Left lobe of liver (tissue), 2 donors: ENCODE measurements around the gene NTN5. TPM values are rescaled to one million over a fixed set of nuclear protein-coding genes. Genes with fewer than 3 reads are reported as not detected.

Source experiments
- ATAC-seq: fragments of 200-7000 bp; cut with Tn5 transposase; one replicate; pipeline ENCODE4 v1.9.1; 2020; ENCODE audit warnings: mild to moderate bottlenecking, moderate library complexity
- DNase-seq: peaks from one replicate; pipeline ENCODE4 v3.0.0-alpha.2; 2020; ENCODE audit warnings: low spot score
- total RNA-seq: library from RNA; stranded (reverse); gene quantifications from one replicate; pipeline ENCODE4 v1.2.1, GENCODE V29; 2021
- donor health status: DM: no; HTN: no; CAD: no; lungs with moderate emphysema.
- donor health status: DM: no; HTN: yes; CAD: no.

Gene NTN5
- total RNA-seq, 1 donor from 2014 or later, result 0.28 TPM

- DNase-seq, result no peak
- no peak for ATAC-seq
These were observed 54.4 kb downstream of the NTN5 start for GRCh38 chr19:48618278-48618915.

DNA sequence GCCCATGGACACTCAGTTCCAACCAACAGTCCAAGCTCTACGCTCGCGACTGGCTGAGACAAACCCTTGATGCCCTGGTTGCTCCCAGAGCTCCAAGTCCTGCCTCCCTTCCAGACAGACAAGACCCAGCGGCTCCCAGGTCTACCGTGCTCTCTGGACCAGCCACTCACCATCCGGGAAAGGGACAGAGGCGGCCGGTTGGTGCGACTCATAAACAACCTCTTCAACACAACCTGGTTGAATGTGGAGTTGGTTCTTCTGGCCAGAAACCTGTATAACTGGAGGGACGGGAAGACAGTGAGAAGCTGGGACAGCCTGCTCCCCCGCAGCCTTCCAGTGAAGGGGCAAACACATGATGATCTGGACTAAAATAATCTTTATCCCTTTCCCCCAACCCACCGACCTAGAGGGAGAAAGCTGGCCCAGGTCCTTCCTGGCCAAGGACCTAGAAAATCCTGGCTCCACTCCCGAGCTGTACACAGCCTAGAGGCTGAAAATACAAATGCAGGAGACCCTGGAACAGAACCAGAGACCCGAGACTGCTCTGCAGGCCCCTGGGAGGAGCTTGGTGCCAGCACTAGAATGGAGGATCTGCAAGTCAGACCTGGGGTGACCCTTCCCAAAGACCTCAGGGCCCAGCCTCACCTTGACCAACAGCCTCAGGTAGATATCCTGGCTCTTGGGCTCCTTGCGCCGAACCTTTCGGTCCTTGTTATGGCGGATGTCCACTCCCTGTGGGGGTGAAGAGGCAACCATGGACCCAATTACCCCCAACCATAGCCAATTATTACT is 55.5 kb downstream of the NTN5 start:
- no peak for DNase-seq

DNA sequence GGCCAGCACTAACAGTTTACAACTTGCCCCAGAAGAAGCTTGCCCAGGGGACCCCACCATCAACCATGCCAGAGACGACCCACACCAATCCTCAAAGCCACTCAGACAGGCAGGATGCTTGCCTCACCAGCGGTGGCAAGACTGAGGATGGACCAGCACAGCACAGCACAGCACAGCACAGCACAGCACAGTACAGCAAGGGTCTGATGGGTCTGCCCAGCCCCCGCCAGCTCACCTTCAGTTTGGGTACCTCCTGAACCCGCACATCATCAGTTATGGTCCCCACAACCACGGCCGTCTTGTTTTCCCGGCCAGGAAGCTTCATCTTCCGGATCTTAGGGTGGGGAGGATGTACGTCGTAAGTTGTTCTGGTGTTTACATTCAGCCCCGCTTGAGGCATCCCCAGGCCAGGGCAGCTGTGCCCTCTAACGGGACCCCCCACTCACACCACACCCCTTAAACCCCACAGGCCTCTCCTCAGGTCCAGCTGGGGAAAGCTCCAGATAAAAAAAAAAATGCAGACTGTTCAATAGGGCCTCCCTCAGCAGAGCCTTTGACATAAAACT is 56.2 kb downstream of the NTN5 start:
- ATAC-seq (no peak), DNase-seq (no peak)

More for the DNA sequence above, 55.5 kb downstream of the NTN5 start:
- ATAC-seq, result no peak

GRCh38 chr19:48616041-48616436 is 56.8 kb downstream of the NTN5 start:
- no peak for ATAC-seq
- DNase-seq, result no peak

DNA sequence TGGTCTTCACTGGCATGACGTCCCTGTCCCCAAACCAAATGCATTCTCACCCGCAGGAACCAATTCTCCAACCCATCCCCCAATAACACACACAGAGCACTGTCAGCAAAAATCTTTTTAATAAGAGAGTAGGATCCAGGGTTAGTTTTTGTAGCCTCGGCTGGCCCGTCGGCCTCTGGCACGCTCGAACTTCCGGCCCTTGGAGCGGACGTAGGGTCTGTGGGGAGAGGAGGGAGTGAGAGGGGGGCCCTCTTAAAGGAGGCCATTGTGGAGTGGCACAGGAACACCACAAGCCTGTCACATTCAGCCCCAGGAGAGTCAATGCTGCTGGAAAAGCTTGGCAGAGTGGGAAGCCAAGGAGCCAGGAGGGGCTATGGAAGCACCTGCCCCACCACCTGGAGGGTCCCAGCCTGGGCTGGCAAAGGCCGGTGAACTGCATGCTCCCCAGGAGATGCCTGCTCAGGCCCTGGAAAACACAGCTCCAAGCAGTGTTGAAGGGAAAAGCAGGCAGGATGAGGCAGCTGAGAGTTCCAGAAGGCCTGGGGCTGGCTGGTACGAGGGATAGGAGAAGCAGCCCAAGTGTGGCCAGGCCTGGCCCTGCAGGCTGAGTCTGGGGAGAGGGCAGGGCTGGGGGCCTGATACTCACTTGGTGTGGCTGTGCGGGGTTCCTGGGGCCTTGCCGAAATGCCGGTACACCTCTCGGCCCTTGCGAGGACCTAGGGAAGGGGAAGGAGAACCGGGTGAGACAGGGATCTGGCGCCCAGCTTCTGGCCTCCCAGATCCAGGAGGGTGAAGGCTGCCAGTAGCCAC is 57.4 kb downstream of the NTN5 start:
- no peak for DNase-seq
- ATAC-seq, result no peak

DNA sequence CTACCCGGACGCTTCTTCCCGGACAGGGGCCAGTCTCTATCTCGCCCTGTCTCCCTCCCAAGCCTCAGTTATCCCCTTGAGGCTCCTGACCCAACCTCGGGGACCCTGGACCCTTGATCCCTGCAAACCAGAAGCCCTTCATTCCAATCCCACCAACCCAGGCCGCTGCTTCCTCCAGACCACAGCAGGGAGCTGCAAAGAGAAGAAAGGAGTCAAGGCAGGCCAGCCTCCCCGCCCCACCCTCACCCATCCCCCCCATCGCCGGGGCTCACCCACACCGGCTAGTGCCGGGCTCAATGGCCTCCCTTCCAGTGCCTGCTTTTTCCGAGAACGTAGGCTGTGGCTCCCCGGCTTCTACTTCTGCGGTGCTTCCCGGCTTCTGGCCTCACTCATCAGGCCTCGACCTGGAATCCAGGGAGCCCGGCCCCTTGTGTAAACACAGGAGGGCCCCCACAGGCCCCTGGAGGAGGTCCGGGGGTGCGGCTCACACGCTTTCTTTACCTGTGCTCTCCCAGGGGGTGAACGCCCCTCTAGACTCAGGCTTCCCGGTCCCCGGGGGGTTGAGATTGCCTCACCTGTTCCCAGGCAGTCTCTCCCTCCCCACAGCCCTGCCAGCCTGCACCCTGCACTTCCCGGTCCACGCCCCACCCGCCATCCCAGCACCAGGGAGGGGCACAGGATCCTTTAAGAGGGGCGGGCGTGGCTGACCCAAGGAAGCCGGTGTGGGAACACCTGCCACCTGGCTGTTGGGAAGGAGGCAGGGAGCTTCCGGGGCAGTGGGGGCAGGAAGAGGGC is 58.2 kb downstream of the NTN5 start, which contains the start of gene FAM83E:
Gene FAM83E (minus strand): TSS at position 641 of the 795 bp plus-strand sequence. CDS start 1,704 bp downstream, outside the sequence.
- DNase-seq, result no peak
- ATAC-seq, result no peak

DNA sequence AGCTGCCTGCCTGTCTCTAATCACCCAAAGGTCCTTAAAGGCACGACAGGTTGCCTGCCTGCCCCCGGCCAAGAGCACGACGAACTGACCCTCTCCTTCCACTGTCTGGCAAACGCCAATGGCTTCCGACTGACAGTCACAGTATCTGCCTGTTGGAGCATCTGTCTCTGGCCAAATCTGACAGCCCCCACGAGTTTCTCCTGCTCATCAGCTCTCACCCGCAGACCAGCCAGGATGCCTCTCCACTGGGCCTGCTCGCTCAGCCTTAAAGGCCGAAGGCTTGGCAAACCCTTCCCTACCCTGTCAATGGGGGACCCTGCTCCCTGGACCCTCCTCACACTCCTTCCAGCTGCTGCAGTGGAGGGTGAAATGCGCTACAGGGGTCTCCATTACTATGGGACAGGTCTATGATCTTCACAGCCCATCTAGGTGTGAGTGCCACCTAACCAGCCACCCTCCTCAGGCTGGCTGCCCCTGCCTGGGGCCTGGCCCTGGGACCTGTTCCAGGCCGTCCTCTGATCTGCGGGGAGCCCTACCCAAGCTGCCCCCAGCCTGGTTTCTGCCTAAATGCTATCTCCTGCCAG is 58.9 kb downstream of the NTN5 start:
- ATAC-seq, result no peak
- no peak for DNase-seq

DNA sequence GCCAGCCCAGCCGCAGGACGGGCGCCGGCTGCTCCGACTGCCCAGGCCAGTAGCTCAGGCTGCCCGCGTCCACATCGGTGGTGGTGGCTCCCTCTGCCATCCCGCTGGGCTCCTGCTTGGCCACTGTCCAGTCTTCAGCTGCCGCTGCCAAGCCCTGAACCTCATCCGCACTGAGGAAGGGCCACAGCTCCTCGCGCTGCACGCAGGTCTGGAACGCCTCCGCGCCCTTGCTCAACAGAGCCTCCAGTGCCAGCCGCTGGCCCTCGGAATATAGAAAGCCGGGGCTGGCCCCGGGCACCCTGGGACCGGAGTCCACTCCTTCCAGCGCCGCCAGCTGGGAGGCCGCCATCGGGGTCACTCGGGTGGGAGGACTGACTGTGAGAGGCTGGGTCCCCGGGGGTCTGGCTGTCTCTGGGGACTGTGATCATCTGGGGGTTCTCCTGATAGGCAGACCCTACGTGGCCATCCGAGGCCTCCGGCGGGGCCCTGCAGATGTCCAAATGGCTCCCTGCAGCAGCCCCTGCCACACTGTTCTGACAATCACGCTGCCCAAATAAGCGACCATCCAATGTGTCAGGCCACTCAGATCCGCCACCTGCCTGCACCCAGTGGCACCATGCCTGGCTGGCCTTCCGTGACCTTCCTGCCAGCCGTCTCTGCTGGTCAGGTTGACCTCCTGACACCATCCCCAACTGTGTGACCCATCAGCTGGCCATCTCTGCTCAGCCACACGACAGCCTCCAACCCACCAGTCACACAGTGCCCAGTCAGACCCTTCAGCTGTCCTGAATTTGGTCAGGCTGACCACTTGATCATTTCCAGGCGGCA is 59.6 kb downstream of the NTN5 start:
- peak; percentile 65 for DNase-seq
- peak; percentile 70 for ATAC-seq

DNA sequence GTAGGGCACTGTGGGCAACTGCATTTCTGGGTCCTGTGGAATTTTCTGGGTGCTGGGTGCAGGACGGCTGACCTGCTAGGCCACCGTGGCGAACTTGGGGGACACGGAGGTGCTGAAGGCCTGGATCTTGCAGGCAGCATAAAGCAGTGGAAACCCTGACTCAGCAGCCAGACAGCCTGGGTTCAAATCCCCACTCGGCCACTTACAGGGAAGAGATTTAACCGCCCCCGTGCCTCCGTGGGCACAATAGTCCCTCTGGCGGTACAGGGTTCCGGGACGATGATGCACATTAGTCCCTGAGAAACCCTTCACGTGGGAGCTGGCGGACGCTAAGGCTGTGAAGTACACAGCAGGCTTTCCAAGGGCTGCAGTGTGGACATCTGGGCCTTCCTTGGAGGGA is 60.9 kb downstream of the NTN5 start:
- no peak for DNase-seq
- ATAC-seq, result no peak

Other genes with a start within 250 kb of the NTN5 start
- gene GRWD1, start 227.0 kb downstream of the NTN5 start, total RNA-seq, result 16.0 TPM
- gene KCNJ14, start 217.4 kb downstream of the NTN5 start, total RNA-seq, result 0.38 TPM
- 13.9 TPM for gene CYTH2, start 203.6 kb downstream of the NTN5 start, total RNA-seq
- gene LMTK3, start 161.2 kb downstream of the NTN5 start, total RNA-seq, result 0.43 TPM
- gene SULT2B1, start 120.8 kb downstream of the NTN5 start, total RNA-seq, result not detected
- not detected for gene SPACA4, start 66.3 kb downstream of the NTN5 start, total RNA-seq
- 0.18 TPM for gene FAM83E, start 57.9 kb downstream of the NTN5 start, total RNA-seq
- gene RPL18, start 53.8 kb downstream of the NTN5 start, total RNA-seq, result 401 TPM
- gene SPHK2, start 53.5 kb downstream of the NTN5 start, total RNA-seq, result 41.6 TPM
- gene DBP, start 35.6 kb downstream of the NTN5 start, total RNA-seq, result 11.4 TPM
- gene CA11, start 26.8 kb downstream of the NTN5 start, total RNA-seq, result 1.7 TPM
- not detected for gene FUT2, start 23.0 kb upstream of the NTN5 start, total RNA-seq
- 0.23 TPM for gene MAMSTR, start 46.7 kb upstream of the NTN5 start, total RNA-seq
- 3.1 TPM for gene RASIP1, start 67.6 kb upstream of the NTN5 start, total RNA-seq
- gene IZUMO1, start 73.9 kb upstream of the NTN5 start, total RNA-seq, result not detected
- gene FUT1, start 79.6 kb upstream of the NTN5 start, total RNA-seq, result 0.43 TPM
- 0.75 TPM for gene FGF21, start 82.5 kb upstream of the NTN5 start, total RNA-seq
- gene BCAT2, start 138.0 kb upstream of the NTN5 start, total RNA-seq, result 21.7 TPM
- gene HSD17B14, start 163.5 kb upstream of the NTN5 start, total RNA-seq, result 15.7 TPM
- gene PLEKHA4, start 195.6 kb upstream of the NTN5 start, total RNA-seq, result 7.6 TPM
- gene PPP1R15A, start 199.4 kb upstream of the NTN5 start, total RNA-seq, result 5.7 TPM
- not detected for gene TULP2, start 225.7 kb upstream of the NTN5 start, total RNA-seq
- gene NUCB1, start 227.3 kb upstream of the NTN5 start, total RNA-seq, result 300 TPM